Measurements from ENCODE around the gene PARVG. TPM values are rescaled to one million over a fixed set of nuclear protein-coding genes. Genes with fewer than 3 reads are reported as not detected.

PARVG gene
- total RNA-seq, 2 donors from 2014 or later = 0.11 to 0.44 TPM

DNA sequence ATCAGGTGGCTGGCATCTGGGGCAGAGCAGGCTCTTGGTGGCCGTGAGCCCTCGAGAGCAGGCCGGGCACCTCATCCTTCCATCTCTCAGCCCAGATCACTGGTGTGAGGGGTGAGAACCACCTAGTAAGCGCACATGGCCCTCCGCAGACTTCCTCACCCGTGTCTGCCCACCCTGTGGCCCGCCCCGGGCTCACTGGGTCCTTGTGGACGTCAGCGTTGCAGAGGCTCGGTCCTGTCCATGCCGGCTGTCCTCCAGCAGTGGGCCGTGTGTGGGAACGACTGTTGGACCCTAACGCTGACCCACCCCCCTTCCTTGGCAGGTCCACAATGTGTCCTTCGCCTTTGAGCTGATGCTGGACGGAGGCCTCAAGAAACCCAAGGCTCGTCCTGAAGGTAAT is 17.2 kb upstream of the PARVG start:
- Mint-ChIP-seq H3K9me3 (no peaks in the 10 kb centered on the region), H3K27me3 (ENCODE audit: insufficient read depth) (no peaks in the 10 kb centered on the region), H3K36me3 (ENCODE audit: low read depth) (no peaks in the 10 kb centered on the region), H3K4me1 (peaks cover 13% of the 10 kb centered on the region), H3K27ac (no peak overlapping the region), H3K4me3 (no peak overlapping the region)
- TF ChIP-seq, protein P1, sequence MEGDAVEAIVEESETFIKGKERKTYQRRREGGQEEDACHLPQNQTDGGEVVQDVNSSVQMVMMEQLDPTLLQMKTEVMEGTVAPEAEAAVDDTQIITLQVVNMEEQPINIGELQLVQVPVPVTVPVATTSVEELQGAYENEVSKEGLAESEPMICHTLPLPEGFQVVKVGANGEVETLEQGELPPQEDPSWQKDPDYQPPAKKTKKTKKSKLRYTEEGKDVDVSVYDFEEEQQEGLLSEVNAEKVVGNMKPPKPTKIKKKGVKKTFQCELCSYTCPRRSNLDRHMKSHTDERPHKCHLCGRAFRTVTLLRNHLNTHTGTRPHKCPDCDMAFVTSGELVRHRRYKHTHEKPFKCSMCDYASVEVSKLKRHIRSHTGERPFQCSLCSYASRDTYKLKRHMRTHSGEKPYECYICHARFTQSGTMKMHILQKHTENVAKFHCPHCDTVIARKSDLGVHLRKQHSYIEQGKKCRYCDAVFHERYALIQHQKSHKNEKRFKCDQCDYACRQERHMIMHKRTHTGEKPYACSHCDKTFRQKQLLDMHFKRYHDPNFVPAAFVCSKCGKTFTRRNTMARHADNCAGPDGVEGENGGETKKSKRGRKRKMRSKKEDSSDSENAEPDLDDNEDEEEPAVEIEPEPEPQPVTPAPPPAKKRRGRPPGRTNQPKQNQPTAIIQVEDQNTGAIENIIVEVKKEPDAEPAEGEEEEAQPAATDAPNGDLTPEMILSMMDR (conservative IDR thresholded peaks at IDR 0.05) = no peak
- H3K9ac ChIP-seq (ENCODE audit: extremely low read depth, low read length, poor library complexity, severe bottlenecking) = no peak overlapping the region
- no peaks in the 10 kb centered on the region for H3K4me1 ChIP-seq (ENCODE audit: control insufficient read depth, insufficient read depth, low read length)
- DNase-seq = no peak
- H3K27me3 ChIP-seq (ENCODE audit: control insufficient read depth, insufficient read depth, low read length, poor library complexity, severe bottlenecking) = no peaks in the 10 kb centered on the region
- WGBS, 2 experiments (ENCODE audit: insufficient coverage in 1 of 2, insufficient read length in 1 of 2) = 94 to 96% methylated on average over 14 to 18 of the region's 18 CpGs
- H3K4me3 ChIP-seq (ENCODE audit: low read length) = no peak overlapping the region
- H3K27ac ChIP-seq (ENCODE audit: low read depth, low read length) = no peak overlapping the region
- no peaks in the 10 kb centered on the region for H3K9me3 ChIP-seq (ENCODE audit: control insufficient read depth, low read length)
- no peaks in the 10 kb centered on the region for H3K36me3 ChIP-seq (ENCODE audit: control insufficient read depth, insufficient read depth, low read length)

DNA sequence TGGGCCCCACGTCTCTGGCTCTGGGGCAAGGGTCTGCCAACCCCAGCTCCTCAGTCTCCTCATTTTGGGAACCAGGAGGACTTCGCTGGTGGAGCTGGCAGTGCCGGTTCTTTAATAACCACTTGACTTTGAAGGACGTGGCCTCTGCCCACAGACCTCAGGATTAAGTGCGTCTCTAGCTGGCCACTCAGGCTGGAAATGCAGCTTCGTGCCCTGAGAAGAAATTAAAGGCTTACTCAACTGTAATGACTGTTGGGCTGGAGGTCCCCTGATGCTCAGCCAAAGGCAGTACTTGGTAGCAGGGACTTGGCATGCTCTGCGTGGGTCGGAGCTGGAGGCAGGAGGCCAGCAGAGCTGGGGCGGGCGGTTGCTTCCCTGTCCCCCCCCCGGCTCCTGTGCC is 16.7 kb upstream of the PARVG start:
- 91 to 97% methylated on average over 6 to 11 of the region's 11 CpGs for WGBS, 2 experiments (ENCODE audit: insufficient coverage in 1 of 2, insufficient read length in 1 of 2)
- H3K4me3 ChIP-seq (ENCODE audit: low read length) = no peak overlapping the region
- no peaks in the 10 kb centered on the region for H3K4me1 ChIP-seq (ENCODE audit: control insufficient read depth, insufficient read depth, low read length)
- H3K27ac ChIP-seq (ENCODE audit: low read depth, low read length) = no peak overlapping the region
- no peak for DNase-seq
- H3K9me3 ChIP-seq (ENCODE audit: control insufficient read depth, low read length) = no peaks in the 10 kb centered on the region
- no peak overlapping the region for H3K9ac ChIP-seq (ENCODE audit: extremely low read depth, low read length, poor library complexity, severe bottlenecking)
- H3K36me3 ChIP-seq (ENCODE audit: control insufficient read depth, insufficient read depth, low read length) = no peaks in the 10 kb centered on the region
- H3K9me3 Mint-ChIP-seq = no peaks in the 10 kb centered on the region
- H3K4me1 Mint-ChIP-seq = peaks cover 12% of the 10 kb centered on the region
- no peak overlapping the region for H3K4me3 Mint-ChIP-seq
- H3K36me3 Mint-ChIP-seq (ENCODE audit: low read depth) = no peaks in the 10 kb centered on the region
- H3K27ac Mint-ChIP-seq = no peak overlapping the region
- H3K27me3 ChIP-seq (ENCODE audit: control insufficient read depth, insufficient read depth, low read length, poor library complexity, severe bottlenecking) = no peaks in the 10 kb centered on the region
- TF ChIP-seq, protein P1 (conservative IDR thresholded peaks at IDR 0.05) = no peak
- no peaks in the 10 kb centered on the region for H3K27me3 Mint-ChIP-seq (ENCODE audit: insufficient read depth)

DNA sequence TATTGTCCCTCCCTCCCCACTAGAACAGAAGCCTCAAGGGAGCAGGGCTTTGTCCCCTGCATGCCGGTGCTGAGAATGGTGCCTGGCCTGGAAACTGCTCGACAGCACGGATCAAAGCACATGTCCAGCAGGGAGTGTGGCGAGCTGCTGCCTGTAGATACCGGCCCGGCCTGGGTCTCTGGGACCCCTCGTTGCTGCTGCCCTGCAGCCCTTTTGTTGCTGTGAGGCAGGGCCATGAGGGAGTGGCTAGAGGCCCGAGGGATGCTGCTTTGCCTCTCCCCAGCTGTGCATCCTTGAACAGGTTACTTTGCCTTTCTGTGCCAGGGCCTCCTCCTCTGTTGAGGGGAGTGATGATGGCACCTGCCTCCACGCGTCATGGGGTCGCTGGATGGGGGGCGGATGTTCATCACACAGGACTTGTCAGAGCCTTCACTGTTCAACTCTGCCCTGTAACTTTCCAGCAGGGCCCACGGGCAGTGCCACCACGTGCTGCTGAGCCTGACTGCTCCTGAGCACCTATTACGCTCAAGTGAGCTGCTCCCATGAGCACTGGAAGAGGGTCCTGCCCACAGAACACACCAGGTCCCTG is 15.3 kb upstream of the PARVG start:
- no peaks in the 10 kb centered on the region for H3K27me3 Mint-ChIP-seq (ENCODE audit: insufficient read depth)
- H3K36me3 ChIP-seq (ENCODE audit: control insufficient read depth, insufficient read depth, low read length) = no peaks in the 10 kb centered on the region
- H3K27ac ChIP-seq (ENCODE audit: low read depth, low read length) = no peak overlapping the region
- DNase-seq = no peak
- no peak overlapping the region for H3K4me3 ChIP-seq (ENCODE audit: low read length)
- H3K9me3 Mint-ChIP-seq = no peaks in the 10 kb centered on the region
- no peaks in the 10 kb centered on the region for H3K4me1 ChIP-seq (ENCODE audit: control insufficient read depth, insufficient read depth, low read length)
- no peak overlapping the region for H3K9ac ChIP-seq (ENCODE audit: extremely low read depth, low read length, poor library complexity, severe bottlenecking)
- TF ChIP-seq, protein P1 (conservative IDR thresholded peaks at IDR 0.05) = no peak
- no peaks in the 10 kb centered on the region for H3K36me3 Mint-ChIP-seq (ENCODE audit: low read depth)
- no peak overlapping the region for H3K4me3 Mint-ChIP-seq
- WGBS, 2 experiments (ENCODE audit: insufficient coverage in 1 of 2, insufficient read length in 1 of 2) = 86 to 91% methylated on average over 15 of the region's 15 CpGs
- H3K27me3 ChIP-seq (ENCODE audit: control insufficient read depth, insufficient read depth, low read length, poor library complexity, severe bottlenecking) = no peaks in the 10 kb centered on the region
- H3K4me1 Mint-ChIP-seq = peaks cover 12% of the 10 kb centered on the region
- no peak overlapping the region for H3K27ac Mint-ChIP-seq
- H3K9me3 ChIP-seq (ENCODE audit: control insufficient read depth, low read length) = no peaks in the 10 kb centered on the region

Measured in endodermal cell (in vitro differentiated cells).